Measurements from ENCODE around the gene SNAPC1.

Gene SNAPC1

DNA sequence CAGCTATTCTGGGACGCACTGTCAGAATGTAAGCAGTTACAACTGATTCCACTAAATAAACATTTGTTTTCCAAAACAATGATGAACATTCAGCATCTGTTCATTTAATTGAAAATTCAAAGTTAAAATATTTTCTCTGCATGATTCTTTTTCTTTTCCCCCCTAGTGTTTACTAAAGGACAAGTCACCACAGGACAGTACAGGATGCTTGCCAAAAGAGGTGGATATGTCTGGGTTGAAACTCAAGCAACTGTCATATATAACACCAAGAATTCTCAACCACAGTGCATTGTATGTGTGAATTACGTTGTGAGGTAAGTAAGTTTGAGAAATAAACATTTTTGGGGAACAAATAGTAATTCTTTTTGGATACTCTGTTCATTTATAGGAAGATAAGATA is 28.2 kb upstream of the SNAPC1 start:
- ChIA-PET CTCF (interaction anchor here (1.8 kb wide), 1 partner anchor 104 kb away, joined by 5 read pairs; no protein-coding TSS in a partner anchor), POLR2A (interaction anchor here (1.4 kb wide), 1 partner anchor 28 kb away, joined by 4 read pairs; the partner anchor contains the start of gene SNAPC1)

DNA sequence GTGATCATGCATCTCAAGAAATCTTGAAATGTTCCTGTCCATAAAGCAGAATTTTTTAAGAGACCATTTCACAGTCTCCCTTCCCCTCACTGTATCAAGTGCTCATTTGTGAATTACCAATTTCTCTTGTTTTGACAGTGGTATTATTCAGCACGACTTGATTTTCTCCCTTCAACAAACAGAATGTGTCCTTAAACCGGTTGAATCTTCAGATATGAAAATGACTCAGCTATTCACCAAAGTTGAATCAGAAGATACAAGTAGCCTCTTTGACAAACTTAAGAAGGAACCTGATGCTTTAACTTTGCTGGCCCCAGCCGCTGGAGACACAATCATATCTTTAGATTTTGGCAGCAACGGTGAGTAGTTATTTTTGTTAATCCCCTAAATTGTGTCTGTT is 25.5 kb upstream of the SNAPC1 start:
- ChIA-PET POLR2A (no interaction called here), CTCF (no interaction called here)

More for the DNA sequence above, 28.2 kb upstream of the SNAPC1 start:
- Histone ChIP-seq H3K9me3 (ENCODE audit: control insufficient read depth, insufficient read depth, low read depth, low read length) (no peaks in the 10 kb centered on the region), H3K4me1 (ENCODE audit: control insufficient read depth, insufficient read depth, low read length) (no peaks in the 10 kb centered on the region), H3K36me3 (ENCODE audit: control insufficient read depth in 2 of 2, insufficient read depth in 1 of 2, low read length in 2 of 2) (peaks cover 87 to 99% of the 10 kb centered on the region in 2 experiments), H3K27ac (ENCODE audit: extremely low read depth, low read depth, low read length) (no peak overlapping the region), H3K4me3 (ENCODE audit: low read depth, low read length) (no peak overlapping the region)
- TF ChIP-seq ZNF623 (tag by site-specific recombination; IDR thresholded peaks at IDR 0.05), result no peak
- no peak for TF ChIP-seq FEZF1 (tag by site-specific recombination; IDR thresholded peaks at IDR 0.05)
- TF ChIP-seq OSR2 (tag by site-specific recombination; IDR thresholded peaks at IDR 0.05), result no peak
- TF ChIP-seq REPIN1 (tag by site-specific recombination; IDR thresholded peaks at IDR 0.05; ENCODE audit: low read depth), result no peak
- TF ChIP-seq ZNF792 (tag by site-specific recombination; IDR thresholded peaks at IDR 0.05), result no peak
- TF ChIP-seq, protein P1, sequence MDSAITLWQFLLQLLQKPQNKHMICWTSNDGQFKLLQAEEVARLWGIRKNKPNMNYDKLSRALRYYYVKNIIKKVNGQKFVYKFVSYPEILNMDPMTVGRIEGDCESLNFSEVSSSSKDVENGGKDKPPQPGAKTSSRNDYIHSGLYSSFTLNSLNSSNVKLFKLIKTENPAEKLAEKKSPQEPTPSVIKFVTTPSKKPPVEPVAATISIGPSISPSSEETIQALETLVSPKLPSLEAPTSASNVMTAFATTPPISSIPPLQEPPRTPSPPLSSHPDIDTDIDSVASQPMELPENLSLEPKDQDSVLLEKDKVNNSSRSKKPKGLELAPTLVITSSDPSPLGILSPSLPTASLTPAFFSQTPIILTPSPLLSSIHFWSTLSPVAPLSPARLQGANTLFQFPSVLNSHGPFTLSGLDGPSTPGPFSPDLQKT (IDR thresholded peaks at IDR 0.05; ENCODE audit: borderline replicate concordance, low read depth, low read length), result no peak
- TF ChIP-seq, protein P2, sequence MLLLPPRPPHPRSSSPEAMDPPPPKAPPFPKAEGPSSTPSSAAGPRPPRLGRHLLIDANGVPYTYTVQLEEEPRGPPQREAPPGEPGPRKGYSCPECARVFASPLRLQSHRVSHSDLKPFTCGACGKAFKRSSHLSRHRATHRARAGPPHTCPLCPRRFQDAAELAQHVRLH (tag by site-specific recombination; IDR thresholded peaks at IDR 0.05), result no peak
- TF ChIP-seq ZNF2 (tag by site-specific recombination; IDR thresholded peaks at IDR 0.05), result no peak
- no peak for TF ChIP-seq ZSCAN23 (tag by site-specific recombination; IDR thresholded peaks at IDR 0.05)
- TF ChIP-seq ZFP41 (tag by site-specific recombination; IDR thresholded peaks at IDR 0.05; ENCODE audit: borderline replicate concordance), result no peak
- no peak for TF ChIP-seq GLIS1 (tag by site-specific recombination; IDR thresholded peaks at IDR 0.05)
- TF ChIP-seq ZNF341 (tag by site-specific recombination; IDR thresholded peaks at IDR 0.05; ENCODE audit: low read depth), result no peak
- no peak for TF ChIP-seq YY2 (tag by site-specific recombination; IDR thresholded peaks at IDR 0.05)
- TF ChIP-seq ZNF48 (tag by site-specific recombination; IDR thresholded peaks at IDR 0.05), result no peak
- TF ChIP-seq, protein P3, sequence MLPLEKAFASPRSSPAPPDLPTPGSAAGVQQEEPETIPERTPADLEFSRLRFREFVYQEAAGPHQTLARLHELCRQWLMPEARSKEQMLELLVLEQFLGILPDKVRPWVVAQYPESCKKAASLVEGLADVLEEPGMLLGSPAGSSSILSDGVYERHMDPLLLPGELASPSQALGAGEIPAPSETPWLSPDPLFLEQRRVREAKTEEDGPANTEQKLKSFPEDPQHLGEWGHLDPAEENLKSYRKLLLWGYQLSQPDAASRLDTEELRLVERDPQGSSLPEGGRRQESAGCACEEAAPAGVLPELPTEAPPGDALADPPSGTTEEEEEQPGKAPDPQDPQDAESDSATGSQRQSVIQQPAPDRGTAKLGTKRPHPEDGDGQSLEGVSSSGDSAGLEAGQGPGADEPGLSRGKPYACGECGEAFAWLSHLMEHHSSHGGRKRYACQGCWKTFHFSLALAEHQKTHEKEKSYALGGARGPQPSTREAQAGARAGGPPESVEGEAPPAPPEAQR (tag by site-specific recombination; IDR thresholded peaks at IDR 0.05), result no peak
- no peak for TF ChIP-seq ZNF701 (tag by site-specific recombination; IDR thresholded peaks at IDR 0.05)
- no peak for TF ChIP-seq YY1 (tag by site-specific recombination; IDR thresholded peaks at IDR 0.05)
- TF ChIP-seq ZNF24 (tag by site-specific recombination; IDR thresholded peaks at IDR 0.05), result no peak
- no peak for TF ChIP-seq ZNF629 (tag by site-specific recombination; IDR thresholded peaks at IDR 0.05)

DNA sequence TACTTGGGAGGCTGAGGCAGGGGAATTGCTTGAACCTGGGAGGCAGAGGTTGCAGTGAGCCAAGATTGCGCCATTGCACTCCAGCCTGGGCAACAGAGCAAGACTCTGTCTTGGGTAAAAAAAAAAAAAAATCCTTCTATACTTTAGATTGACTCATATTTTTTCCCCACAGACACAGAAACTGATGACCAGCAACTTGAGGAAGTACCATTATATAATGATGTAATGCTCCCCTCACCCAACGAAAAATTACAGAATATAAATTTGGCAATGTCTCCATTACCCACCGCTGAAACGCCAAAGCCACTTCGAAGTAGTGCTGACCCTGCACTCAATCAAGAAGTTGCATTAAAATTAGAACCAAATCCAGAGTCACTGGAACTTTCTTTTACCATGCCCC is 24.3 kb upstream of the SNAPC1 start:
- Histone ChIP-seq H3K36me3 (ENCODE audit: control insufficient read depth in 2 of 2, insufficient read depth in 1 of 2, low read length in 2 of 2) (peaks cover 90 to 99% of the 10 kb centered on the region in 2 experiments), H3K4me1 (ENCODE audit: control insufficient read depth, insufficient read depth, low read length) (no peaks in the 10 kb centered on the region), H3K4me3 (ENCODE audit: low read depth, low read length) (no peak overlapping the region), H3K9me3 (ENCODE audit: control insufficient read depth, insufficient read depth, low read depth, low read length) (no peaks in the 10 kb centered on the region), H3K27ac (ENCODE audit: extremely low read depth, low read depth, low read length) (no peak overlapping the region)
- CTCF ChIA-PET, result no interaction called here
- POLR2A ChIA-PET, result no interaction called here
- TF ChIP-seq ZNF112 (tag by site-specific recombination; IDR thresholded peaks at IDR 0.05), result no peak
- no peak for TF ChIP-seq ZNF366 (tag by site-specific recombination; conservative IDR thresholded peaks at IDR 0.05)
- no peak for TF ChIP-seq ZNF157 (tag by site-specific recombination; IDR thresholded peaks at IDR 0.05)
- TF ChIP-seq ZNF37A (tag by site-specific recombination; IDR thresholded peaks at IDR 0.05), result no peak
- TF ChIP-seq ZBTB21 (tag by site-specific recombination; IDR thresholded peaks at IDR 0.05), result no peak
- TF ChIP-seq, protein P4, sequence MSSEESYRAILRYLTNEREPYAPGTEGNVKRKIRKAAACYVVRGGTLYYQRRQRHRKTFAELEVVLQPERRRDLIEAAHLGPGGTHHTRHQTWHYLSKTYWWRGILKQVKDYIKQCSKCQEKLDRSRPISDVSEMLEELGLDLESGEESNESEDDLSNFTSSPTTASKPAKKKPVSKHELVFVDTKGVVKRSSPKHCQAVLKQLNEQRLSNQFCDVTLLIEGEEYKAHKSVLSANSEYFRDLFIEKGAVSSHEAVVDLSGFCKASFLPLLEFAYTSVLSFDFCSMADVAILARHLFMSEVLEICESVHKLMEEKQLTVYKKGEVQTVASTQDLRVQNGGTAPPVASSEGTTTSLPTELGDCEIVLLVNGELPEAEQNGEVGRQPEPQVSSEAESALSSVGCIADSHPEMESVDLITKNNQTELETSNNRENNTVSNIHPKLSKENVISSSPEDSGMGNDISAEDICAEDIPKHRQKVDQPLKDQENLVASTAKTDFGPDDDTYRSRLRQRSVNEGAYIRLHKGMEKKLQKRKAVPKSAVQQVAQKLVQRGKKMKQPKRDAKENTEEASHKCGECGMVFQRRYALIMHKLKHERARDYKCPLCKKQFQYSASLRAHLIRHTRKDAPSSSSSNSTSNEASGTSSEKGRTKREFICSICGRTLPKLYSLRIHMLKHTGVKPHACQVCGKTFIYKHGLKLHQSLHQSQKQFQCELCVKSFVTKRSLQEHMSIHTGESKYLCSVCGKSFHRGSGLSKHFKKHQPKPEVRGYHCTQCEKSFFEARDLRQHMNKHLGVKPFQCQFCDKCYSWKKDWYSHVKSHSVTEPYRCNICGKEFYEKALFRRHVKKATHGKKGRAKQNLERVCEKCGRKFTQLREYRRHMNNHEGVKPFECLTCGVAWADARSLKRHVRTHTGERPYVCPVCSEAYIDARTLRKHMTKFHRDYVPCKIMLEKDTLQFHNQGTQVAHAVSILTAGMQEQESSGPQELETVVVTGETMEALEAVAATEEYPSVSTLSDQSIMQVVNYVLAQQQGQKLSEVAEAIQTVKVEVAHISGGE (tag by site-specific recombination; conservative IDR thresholded peaks at IDR 0.05; ENCODE audit: low read depth), result no peak
- no peak for TF ChIP-seq GLIS2 (tag by site-specific recombination; IDR thresholded peaks at IDR 0.05)
- TF ChIP-seq ZNF76 (tag by site-specific recombination; IDR thresholded peaks at IDR 0.05; ENCODE audit: borderline replicate concordance, low read depth), result no peak
- no peak for TF ChIP-seq KLF7 (tag by site-specific recombination; IDR thresholded peaks at IDR 0.05; ENCODE audit: borderline replicate concordance)

More for the DNA sequence above, 25.5 kb upstream of the SNAPC1 start:
- no peak overlapping the region for H3K27ac ChIP-seq (ENCODE audit: extremely low read depth, low read depth, low read length)
- H3K9me3 ChIP-seq (ENCODE audit: control insufficient read depth, insufficient read depth, low read depth, low read length), result no peaks in the 10 kb centered on the region
- H3K36me3 ChIP-seq (ENCODE audit: control insufficient read depth in 2 of 2, insufficient read depth in 1 of 2, low read length in 2 of 2), result peaks cover 90 to 99% of the 10 kb centered on the region in 2 experiments
- H3K4me3 ChIP-seq (ENCODE audit: low read depth, low read length), result no peak overlapping the region
- no peak for TF ChIP-seq KLF7 (tag by site-specific recombination; IDR thresholded peaks at IDR 0.05; ENCODE audit: borderline replicate concordance)
- TF ChIP-seq KLF16 (tag by site-specific recombination; IDR thresholded peaks at IDR 0.05), result no peak
- TF ChIP-seq ZNF658 (tag by site-specific recombination; IDR thresholded peaks at IDR 0.05), result no peak
- TF ChIP-seq ZNF747 (tag by site-specific recombination; IDR thresholded peaks at IDR 0.05), result no peak
- no peaks in the 10 kb centered on the region for H3K4me1 ChIP-seq (ENCODE audit: control insufficient read depth, insufficient read depth, low read length)

Measured in HEK293 (cell line).